Prostate gland (tissue), 2 donors: ENCODE results near the gene CYYR1. TPM values are rescaled to one million over a fixed set of nuclear protein-coding genes. Genes with fewer than 3 reads are reported as not detected.

ENCODE experiments used
- DNase-seq: peaks from one replicate; pipeline ENCODE4 v3.0.0-alpha.2; 2019; ENCODE audit warnings: low spot score
- H3K27ac ChIP-seq, 2 donors: fragments of 200-600 bp; sonication (generic); 2 replicates each; pipeline ENCODE4 v1.5.1; 2017 to 2019
- H3K27me3 ChIP-seq: fragments of 200-600 bp; sonication (generic); replicated peaks from 2 replicates; pipeline ENCODE4 v1.5.1; 2019; ENCODE audit not compliant: insufficient read depth
- H3K36me3 ChIP-seq, 2 donors: fragments of 200-600 bp; sonication (generic); 1 replicate in 1 of 2; 2 replicates in 1 of 2; pipeline versions ENCODE4 v1.5.1 to v1.8.1; 2017 to 2019
- H3K4me1 ChIP-seq: fragments of 200-600 bp; sonication (generic); replicated peaks from 2 replicates; pipeline ENCODE4 v1.5.1; 2019
- H3K4me3 ChIP-seq, 2 donors: fragments of 200-600 bp; sonication (generic); 2 replicates each; pipeline ENCODE4 v1.5.1; 2017 to 2019
- H3K9me3 ChIP-seq: fragments of 200-600 bp; sonication (generic); 2 replicates; pipeline ENCODE4 v1.5.1; 2017
- POLR2A ChIP-seq: fragments of 450-650 bp; IDR thresholded peaks from one replicate; pipeline ENCODE4 v1.6.1; 2016; ENCODE audit warnings: antibody characterized with exemption, mild to moderate bottlenecking
- POLR2AphosphoS5 ChIP-seq: sonication (generic); formaldehyde crosslinking; IDR thresholded peaks from one replicate; pipeline ENCODE4 v1.6.1; 2017; ENCODE audit warnings: antibody characterized with exemption
- WGBS: methylation state at CpG from one replicate; pipeline ENCODE4 v1.1.5; 2018; 5-methylcytosine and 5-hydroxymethylcytosine counted together
- intact Hi-C: fragments of 100-400 bp; cut with DNase I; formaldehyde crosslinking; loops from one replicate; pipeline ENCODE4 v1.14.2; 2022
- total RNA-seq, 2 donors: library from RNA; depleted of rRNA; stranded (reverse); fragments of >200 nt; gene quantifications; one replicate each; pipeline ENCODE4 v1.1.0, GENCODE V29; 2016
- TF ChIP-seq, protein P1 (sequence below), 4 experiments: fragments of 200-600 bp in 2 of 4; fragments of 450-650 bp in 2 of 4; sonication (generic) in 2 of 4; IDR thresholded peaks; 1 replicate in 3 of 4; 2 replicates in 1 of 4; pipeline ENCODE4 v1.5.1; 2016 to 2019; ENCODE audit warnings: antibody characterized with exemption in 4 of 4, mild to moderate bottlenecking in 2 of 4, moderate library complexity in 2 of 4

CYYR1 gene
- total RNA-seq, 2 donors from 2014 or later, result 9.7 to 13.3 TPM

DNA sequence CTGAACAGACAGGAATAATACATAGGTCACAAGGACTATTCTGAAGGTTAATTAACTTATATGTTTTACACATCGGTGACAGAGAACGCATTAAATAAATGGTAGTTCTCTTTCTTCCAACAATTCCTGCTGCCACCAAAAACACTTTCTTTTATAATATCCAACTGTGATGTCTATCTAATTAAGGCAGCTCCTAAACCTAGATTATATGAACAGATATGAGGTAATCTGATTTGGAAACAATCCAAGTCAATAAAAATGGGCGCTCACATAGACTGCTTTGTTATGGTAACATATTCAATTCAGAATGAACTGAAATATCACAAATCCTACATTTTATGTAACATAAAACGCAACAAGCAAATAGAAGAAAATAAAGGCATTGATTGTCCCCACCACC, 16.0 kb downstream of the CYYR1 start:
- Histone ChIP-seq H3K36me3 (no peaks in the 10 kb centered on the region), H3K27me3 (no peaks in the 10 kb centered on the region), H3K4me1 (no peaks in the 10 kb centered on the region), H3K4me3 (no peak overlapping the region), H3K27ac (no peak overlapping the region), H3K9me3 (no peaks in the 10 kb centered on the region)
- intact Hi-C loops, result no loop called here
- TF ChIP-seq POLR2AphosphoS5, result no peak
- TF ChIP-seq POLR2A, result no peak
- TF ChIP-seq, protein P1, sequence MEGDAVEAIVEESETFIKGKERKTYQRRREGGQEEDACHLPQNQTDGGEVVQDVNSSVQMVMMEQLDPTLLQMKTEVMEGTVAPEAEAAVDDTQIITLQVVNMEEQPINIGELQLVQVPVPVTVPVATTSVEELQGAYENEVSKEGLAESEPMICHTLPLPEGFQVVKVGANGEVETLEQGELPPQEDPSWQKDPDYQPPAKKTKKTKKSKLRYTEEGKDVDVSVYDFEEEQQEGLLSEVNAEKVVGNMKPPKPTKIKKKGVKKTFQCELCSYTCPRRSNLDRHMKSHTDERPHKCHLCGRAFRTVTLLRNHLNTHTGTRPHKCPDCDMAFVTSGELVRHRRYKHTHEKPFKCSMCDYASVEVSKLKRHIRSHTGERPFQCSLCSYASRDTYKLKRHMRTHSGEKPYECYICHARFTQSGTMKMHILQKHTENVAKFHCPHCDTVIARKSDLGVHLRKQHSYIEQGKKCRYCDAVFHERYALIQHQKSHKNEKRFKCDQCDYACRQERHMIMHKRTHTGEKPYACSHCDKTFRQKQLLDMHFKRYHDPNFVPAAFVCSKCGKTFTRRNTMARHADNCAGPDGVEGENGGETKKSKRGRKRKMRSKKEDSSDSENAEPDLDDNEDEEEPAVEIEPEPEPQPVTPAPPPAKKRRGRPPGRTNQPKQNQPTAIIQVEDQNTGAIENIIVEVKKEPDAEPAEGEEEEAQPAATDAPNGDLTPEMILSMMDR (IDR thresholded peaks at IDR 0.05), result no peak
- 71% methylated on average over 4 of the region's 4 CpGs for WGBS
- no peak for DNase-seq

DNA sequence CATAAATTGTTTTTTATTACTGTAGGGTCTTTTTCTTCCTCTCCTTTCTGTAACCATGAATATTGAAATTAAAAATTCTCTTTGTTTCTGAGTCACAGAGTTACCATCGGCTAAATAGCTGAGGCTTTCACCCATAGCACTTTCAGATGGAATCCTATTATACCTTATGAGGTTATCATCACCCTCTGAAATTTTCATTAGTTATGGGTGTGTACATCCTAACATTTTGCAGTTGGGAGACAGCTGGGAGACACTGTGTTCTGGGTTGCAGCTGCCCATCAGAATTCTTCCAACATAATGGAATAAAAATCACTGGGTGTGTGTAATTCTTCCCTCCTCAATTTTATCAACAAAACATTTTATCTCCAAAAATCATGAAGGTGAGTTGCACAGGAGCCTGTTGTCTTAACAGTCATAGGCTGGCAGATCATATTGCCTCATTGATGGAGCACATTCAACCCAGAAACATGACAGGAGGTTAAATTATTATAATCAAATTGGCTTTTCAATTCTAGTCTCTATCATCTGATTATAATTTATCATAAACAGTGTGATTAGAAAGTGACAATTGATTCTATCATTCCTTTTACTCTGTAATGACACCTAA, 17.4 kb downstream of the CYYR1 start:
- no peak for DNase-seq
- Histone ChIP-seq H3K4me1 (no peaks in the 10 kb centered on the region), H3K9me3 (no peaks in the 10 kb centered on the region), H3K27ac (no peak overlapping the region), H3K4me3 (no peak overlapping the region), H3K27me3 (no peaks in the 10 kb centered on the region), H3K36me3 (no peaks in the 10 kb centered on the region)
- intact Hi-C loops, result no loop called here
- WGBS, result 87% methylated on average over 1 of the region's 1 CpG
- TF ChIP-seq POLR2AphosphoS5, result no peak
- TF ChIP-seq POLR2A, result no peak
- TF ChIP-seq, protein P1 (IDR thresholded peaks at IDR 0.05), result no peak

DNA sequence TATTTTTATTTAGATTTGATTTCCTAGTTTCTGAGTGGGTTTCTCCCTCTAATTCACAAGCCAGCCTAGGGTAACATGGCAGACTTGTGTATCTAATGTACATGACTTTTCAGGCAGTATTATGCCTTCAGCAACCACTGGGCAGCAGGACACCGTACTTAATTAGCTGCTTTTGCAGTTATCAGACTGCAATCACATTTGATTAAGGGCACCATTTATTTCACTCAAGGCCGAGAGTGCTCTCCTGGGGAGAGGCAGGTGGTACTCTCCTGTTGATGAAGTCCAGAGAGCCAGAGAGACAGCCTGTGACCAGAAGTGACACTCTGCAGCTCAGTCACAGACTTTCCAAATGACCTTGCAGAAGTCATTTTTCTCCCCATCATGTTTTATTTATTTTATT, 18.7 kb downstream of the CYYR1 start:
- H3K27me3 ChIP-seq, result no peaks in the 10 kb centered on the region
- H3K4me1 ChIP-seq, result no peaks in the 10 kb centered on the region
- intact Hi-C loops, result no loop called here
- 100% methylated on average over 2 of the region's 2 CpGs for WGBS
- TF ChIP-seq POLR2AphosphoS5 (no peak), POLR2A (no peak)
- TF ChIP-seq, protein P1 (IDR thresholded peaks at IDR 0.05), result no peak
- no peaks in the 10 kb centered on the region for H3K9me3 ChIP-seq
- no peak overlapping the region for H3K4me3 ChIP-seq
- H3K36me3 ChIP-seq, result no peaks in the 10 kb centered on the region
- DNase-seq, result no peak
- H3K27ac ChIP-seq, result no peak overlapping the region

DNA sequence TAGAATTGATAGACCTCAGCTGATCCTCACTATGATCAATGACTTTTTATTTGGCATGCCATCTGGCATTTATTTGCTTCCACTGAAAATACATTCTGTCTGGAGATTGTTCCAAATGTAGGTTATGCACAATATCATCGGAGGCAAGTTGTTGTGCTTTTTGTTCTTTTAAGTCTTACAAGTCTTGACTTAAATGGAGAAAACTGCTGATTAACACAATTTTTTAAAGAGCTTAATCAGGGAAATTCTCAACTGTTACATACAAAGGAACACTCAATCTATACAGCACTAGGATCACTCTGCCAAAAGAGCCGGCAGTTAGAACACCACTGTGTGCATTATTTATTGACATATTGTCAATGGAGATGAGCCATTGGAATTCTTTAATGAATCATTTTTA, 19.2 kb downstream of the CYYR1 start:
- Histone ChIP-seq H3K36me3 (no peaks in the 10 kb centered on the region), H3K9me3 (no peaks in the 10 kb centered on the region), H3K27me3 (no peaks in the 10 kb centered on the region), H3K4me3 (no peak overlapping the region), H3K27ac (no peak overlapping the region), H3K4me1 (no peaks in the 10 kb centered on the region)
- WGBS, result 83% methylated on average over 2 of the region's 2 CpGs
- TF ChIP-seq POLR2AphosphoS5 (no peak), POLR2A (no peak)
- intact Hi-C loops, result no loop called here
- DNase-seq, result no peak

DNA sequence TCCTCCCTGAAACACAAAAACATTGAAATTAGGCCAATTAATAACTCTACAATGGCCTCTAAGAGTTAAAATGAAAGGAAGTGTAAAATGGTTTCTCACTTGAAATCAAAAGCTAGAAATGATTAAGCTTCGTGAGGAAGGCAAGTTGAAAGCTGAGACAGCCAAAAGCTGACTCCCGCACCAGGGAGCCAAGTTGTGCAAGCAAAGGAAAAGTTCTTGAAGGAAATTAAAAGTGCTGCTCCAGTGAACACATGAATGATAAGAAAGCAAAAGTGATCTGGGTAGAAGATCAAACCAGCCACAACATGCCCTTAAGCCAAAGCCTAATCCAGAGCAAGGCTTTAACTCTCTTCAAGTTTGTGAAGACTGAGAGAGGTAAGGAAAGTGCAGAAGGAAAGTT, 22.8 kb downstream of the CYYR1 start:
- no peak for TF ChIP-seq POLR2AphosphoS5
- Histone ChIP-seq H3K4me3 (no peak overlapping the region), H3K36me3 (no peaks in the 10 kb centered on the region), H3K4me1 (no peaks in the 10 kb centered on the region), H3K9me3 (no peaks in the 10 kb centered on the region), H3K27me3 (no peaks in the 10 kb centered on the region), H3K27ac (no peak overlapping the region)
- intact Hi-C loops, result no loop called here
- DNase-seq, result no peak
- 49% methylated on average over 2 of the region's 2 CpGs for WGBS

DNA sequence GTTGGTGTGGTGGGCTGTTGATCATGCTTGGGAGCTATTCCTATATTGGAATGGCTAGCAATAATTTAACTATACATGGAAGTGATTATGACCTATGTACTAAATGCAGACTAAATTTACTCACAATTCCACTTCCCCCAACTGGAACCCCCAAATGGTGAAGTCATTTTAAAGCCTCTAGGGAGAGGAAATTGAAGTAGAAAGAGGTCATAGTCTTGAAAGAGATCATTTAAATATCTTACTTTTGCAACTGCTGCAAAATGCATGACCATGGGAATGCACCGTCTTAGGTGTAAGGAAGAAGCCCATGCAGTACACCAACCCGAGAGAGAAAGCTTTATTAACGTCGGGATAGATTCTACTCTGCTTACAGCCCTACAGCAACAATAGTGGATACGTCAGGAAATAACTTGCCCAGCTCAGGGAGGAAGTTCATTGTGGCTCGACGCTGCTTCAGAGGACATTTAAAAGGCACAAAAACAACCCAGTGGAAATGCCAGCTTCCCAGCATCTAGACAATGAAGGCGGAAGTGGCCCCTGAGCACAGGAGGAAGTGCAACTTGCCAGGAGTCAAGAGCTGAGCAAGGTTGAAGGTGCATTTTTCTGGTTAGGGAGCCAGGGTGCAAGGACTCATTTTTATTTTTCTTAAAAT, 26.5 kb downstream of the CYYR1 start:
- Histone ChIP-seq H3K27ac (no peak overlapping the region), H3K36me3 (no peaks in the 10 kb centered on the region), H3K4me1 (no peaks in the 10 kb centered on the region), H3K9me3 (no peaks in the 10 kb centered on the region), H3K27me3 (no peaks in the 10 kb centered on the region), H3K4me3 (no peak overlapping the region)
- 82% methylated on average over 8 of the region's 8 CpGs for WGBS
- TF ChIP-seq POLR2AphosphoS5 (no peak), POLR2A (no peak)
- TF ChIP-seq, protein P1 (IDR thresholded peaks at IDR 0.05), result no peak
- intact Hi-C loops, result no loop called here
- DNase-seq, result no peak
